CD14-positive monocyte (primary cell): ENCODE results near the gene ZNF630. TPM values are rescaled to one million over a fixed set of nuclear protein-coding genes. Genes with fewer than 3 reads are reported as not detected.
"Not testable (repeated sequence)": the region's sequence is repeated elsewhere in the genome, so short reads cannot be mapped to it uniquely, and the experiment has no call there.

Source experiments
- DNase-seq, 3 donors: peaks; one replicate each; pipeline ENCODE4 v3.0.0-alpha.2; 2011 to 2022
- H2AFZ ChIP-seq: 2 replicates; pipeline ENCODE4 v1.6.0; 2012; ENCODE audit warnings: mild to moderate bottlenecking, low read depth, low read length, inconsistent platforms; ENCODE audit not compliant: insufficient read depth, poor library complexity, severe bottlenecking
- H3K27ac ChIP-seq, 2 donors: 1 replicate in 1 of 2; 2 replicates in 1 of 2; pipeline ENCODE4 v1.5.1; 2012 to 2013; ENCODE audit warnings: low read length in 2 of 2, control low read depth in 1 of 2, inconsistent platforms in 1 of 2, low read depth in 1 of 2, mild to moderate bottlenecking in 1 of 2
- H3K27me3 ChIP-seq, 2 donors: one replicate each; pipeline versions ENCODE4 v1.6.0 to v1.6.1; 2011 to 2013; ENCODE audit warnings: low read length in 2 of 2; ENCODE audit not compliant: control insufficient read depth in 2 of 2, insufficient read depth in 2 of 2
- H3K36me3 ChIP-seq, 2 donors: replicated peaks in 1 of 2; 1 replicate in 1 of 2; 2 replicates in 1 of 2; pipeline versions ENCODE4 v1.5.1 to v1.6.1; 2012 to 2013; ENCODE audit warnings: low read length in 2 of 2, control low read depth in 1 of 2, inconsistent platforms in 1 of 2, mild to moderate bottlenecking in 1 of 2; ENCODE audit not compliant: insufficient read depth in 2 of 2, control insufficient read depth in 1 of 2
- H3K4me1 ChIP-seq, 2 donors: 1 replicate in 1 of 2; 2 replicates in 1 of 2; pipeline versions ENCODE4 v1.5.1 to v1.6.1; 2012 to 2013; ENCODE audit warnings: low read length in 2 of 2, control low read depth in 1 of 2, inconsistent platforms in 1 of 2, mild to moderate bottlenecking in 1 of 2, moderate library complexity in 1 of 2; ENCODE audit not compliant: insufficient read depth in 2 of 2, control insufficient read depth in 1 of 2
- H3K4me2 ChIP-seq: replicated peaks from 2 replicates; pipeline ENCODE3; 2012; ENCODE audit warnings: low read length, moderate library complexity, mild to moderate bottlenecking; ENCODE audit not compliant: poor library complexity, severe bottlenecking; ENCODE audit errors: extremely low read depth
- H3K4me3 ChIP-seq, 3 experiments: fragments of 200-600 bp in 1 of 3; sonication (generic) in 1 of 3; replicated peaks in 1 of 3; 1 replicate in 2 of 3; 2 replicates in 1 of 3; pipeline ENCODE4 v1.5.1; 2011 to 2013; ENCODE audit warnings: low read length in 3 of 3, mild to moderate bottlenecking in 3 of 3, control low read depth in 2 of 3, low read depth in 2 of 3, inconsistent platforms in 1 of 3, moderate library complexity in 1 of 3
- H3K79me2 ChIP-seq: 2 replicates; pipeline ENCODE4 v1.6.0; 2012; ENCODE audit warnings: mild to moderate bottlenecking, control low read depth, inconsistent platforms, low read length, moderate library complexity; ENCODE audit not compliant: insufficient read depth
- H3K9ac ChIP-seq: 2 replicates; pipeline ENCODE4 v1.6.0; 2017; ENCODE audit warnings: low read length, mild to moderate bottlenecking; ENCODE audit not compliant: insufficient read depth, poor library complexity, severe bottlenecking
- H3K9me3 ChIP-seq, 2 donors: replicated peaks in 1 of 2; 1 replicate in 1 of 2; 2 replicates in 1 of 2; pipeline versions ENCODE4 v1.5.1 to v1.6.1; 2012 to 2013; ENCODE audit warnings: low read length in 2 of 2, control low read depth in 1 of 2; ENCODE audit not compliant: control insufficient read depth in 1 of 2, insufficient read depth in 1 of 2
- H4K20me1 ChIP-seq: 2 replicates; pipeline ENCODE4 v1.6.0; 2012; ENCODE audit warnings: mild to moderate bottlenecking, low read length, control low read depth, moderate library complexity; ENCODE audit not compliant: insufficient read depth
- H3K27ac Mint-ChIP-seq, 7 donors: one replicate each; pipeline ENCODE4 v1.8.0; 2020; ENCODE audit warnings: mild to moderate bottlenecking in 7 of 7, mixed read lengths in 7 of 7, moderate library complexity in 6 of 7, inconsistent platforms in 2 of 7
- H3K27me3 Mint-ChIP-seq, 3 donors: one replicate each; pipeline ENCODE4 v1.8.0; 2021 to 2022; ENCODE audit warnings: low read depth in 3 of 3, mild to moderate bottlenecking in 3 of 3, mixed read lengths in 3 of 3, moderate library complexity in 3 of 3, inconsistent platforms in 1 of 3
- H3K36me3 Mint-ChIP-seq, 2 donors: one replicate each; pipeline ENCODE4 v1.8.0; 2020; ENCODE audit warnings: mixed read lengths in 2 of 2, inconsistent platforms in 1 of 2, mild to moderate bottlenecking in 1 of 2
- H3K4me1 Mint-ChIP-seq: one replicate; pipeline ENCODE4 v1.8.0; 2020; ENCODE audit warnings: mild to moderate bottlenecking, mixed read lengths
- H3K4me3 Mint-ChIP-seq, 2 donors: one replicate each; pipeline ENCODE4 v1.8.0; 2020; ENCODE audit warnings: mild to moderate bottlenecking in 2 of 2, mixed read lengths in 2 of 2, moderate library complexity in 1 of 2
- H3K9me3 Mint-ChIP-seq, 7 donors: one replicate each; pipeline ENCODE4 v1.8.0; 2020 to 2022; ENCODE audit warnings: mixed read lengths in 7 of 7, mild to moderate bottlenecking in 6 of 7, moderate library complexity in 6 of 7, inconsistent platforms in 2 of 7
- CTCF ChIP-seq: fragments of 200-600 bp; IDR thresholded peaks from one replicate; pipeline ENCODE4 v1.8.0; 2022; ENCODE audit warnings: antibody characterized with exemption, mild to moderate bottlenecking
- WGBS: methylation state at CpG from one replicate; pipeline ENCODE4 v1.1.5; 2013; ENCODE audit warnings: missing lambda C conversion rate; ENCODE audit not compliant: insufficient coverage; 5-methylcytosine and 5-hydroxymethylcytosine counted together
- intact Hi-C, 2 donors: fragments of 100-400 bp; cut with micrococcal nuclease; formaldehyde crosslinking; loops; one replicate each; pipeline versions ENCODE4 v1.15.0 to v1.15.1; 2023
- polyA plus RNA-seq, 3 donors: library from polyadenylated mRNA; depleted of rRNA in 1 of 3; unstranded in 2 of 3; stranded (reverse) in 1 of 3; fragments of 300-500 nt in 2 of 3; fragments of >200 nt in 1 of 3; fragmentation: Illumina TruSeq in 2 of 3; gene quantifications; 1 replicate in 2 of 3; 2 replicates in 1 of 3; pipeline ENCODE4 v1.2.3, GENCODE V29; 2012 to 2021

Gene ZNF630
- polyA plus RNA-seq, 3 donors = 0.56 to 1.7 (median 0.87) TPM

GRCh38 chrX:48030237-48030636 lies 41.2 kb downstream of the ZNF630 start:
- 91% methylated on average over 4 of the region's 10 CpGs for WGBS
- Histone ChIP-seq H3K27me3 (no peaks in the 10 kb centered on the region), H3K27ac (no peak overlapping the region), H3K79me2 (no peaks in the 10 kb centered on the region), H3K4me3 (no peak overlapping the region), H4K20me1 (no peaks in the 10 kb centered on the region), H3K4me2 (no peak overlapping the region), H3K9ac (no peak overlapping the region), H3K4me1 (peaks cover 6 to 7% of the 10 kb centered on the region in 2 donors), H3K36me3 (no peaks in the 10 kb centered on the region), H2AFZ (no peak overlapping the region), H3K9me3 (no peaks in the 10 kb centered on the region)
- Mint-ChIP-seq H3K4me3 (no peak overlapping the region), H3K9me3 (peaks cover 0 to 5% (median 0%) of the 10 kb centered on the region in 7 donors), H3K4me1 (peaks cover 9% of the 10 kb centered on the region), H3K36me3 (no peaks in the 10 kb centered on the region), H3K27me3 (peaks cover 0 to 5% (median 2%) of the 10 kb centered on the region in 3 donors), H3K27ac (no peak overlapping the region)
- no peak for TF ChIP-seq CTCF
- intact Hi-C loops = no loop called here
- DNase-seq = no peak

- no peak overlapping the region for H3K4me2 ChIP-seq
- intact Hi-C loops = loop anchor here in 1 of 2 donors (5.0 kb wide), 2 partner anchors 176 to 196 kb away; no protein-coding TSS in a partner anchor
- H3K9me3 Mint-ChIP-seq = peaks cover 0 to 5% (median 0%) of the 10 kb centered on the region in 7 donors
- H3K4me1 ChIP-seq = peaks cover 6 to 7% of the 10 kb centered on the region in 2 donors
- H3K4me1 Mint-ChIP-seq = peaks cover 9% of the 10 kb centered on the region
- H3K27ac ChIP-seq = no peak overlapping the region
- H3K79me2 ChIP-seq = no peaks in the 10 kb centered on the region
- no peak overlapping the region for H3K27ac Mint-ChIP-seq
- no peaks in the 10 kb centered on the region for H3K36me3 ChIP-seq
- H3K36me3 Mint-ChIP-seq = no peaks in the 10 kb centered on the region
- H4K20me1 ChIP-seq = no peaks in the 10 kb centered on the region
- H3K4me3 Mint-ChIP-seq = no peak overlapping the region
- H3K27me3 Mint-ChIP-seq = peaks cover 0 to 5% (median 0%) of the 10 kb centered on the region in 3 donors
- no peak overlapping the region for H3K4me3 ChIP-seq
- H3K9ac ChIP-seq = no peak overlapping the region
- 100% methylated on average over 6 of the region's 8 CpGs for WGBS
- TF ChIP-seq CTCF = no peak
- DNase-seq = no peak
- no peaks in the 10 kb centered on the region for H3K27me3 ChIP-seq
- no peaks in the 10 kb centered on the region for H3K9me3 ChIP-seq
- H2AFZ ChIP-seq = no peak overlapping the region
Observed at GRCh38 chrX:48028091-48028490, 43.3 kb downstream of the ZNF630 start.

- not testable (repeated sequence) for H3K4me3 ChIP-seq, DNase-seq, H3K36me3 ChIP-seq, H3K4me3 Mint-ChIP-seq, H3K27me3 ChIP-seq, H3K27ac ChIP-seq, H3K36me3 Mint-ChIP-seq, H3K9me3 ChIP-seq, H2AFZ ChIP-seq, H3K27ac Mint-ChIP-seq, H3K9ac ChIP-seq, H3K4me2 ChIP-seq, H4K20me1 ChIP-seq, H3K27me3 Mint-ChIP-seq, H3K9me3 Mint-ChIP-seq, H3K79me2 ChIP-seq
- peaks cover 10 to 11% of the 10 kb centered on the region in 2 donors for H3K4me1 ChIP-seq
- WGBS = no CpG with 5 or more reads among the region's 4 CpGs
- intact Hi-C loops = loop anchor here in 1 of 2 donors (5.0 kb wide), 2 partner anchors 175 to 195 kb away; no protein-coding TSS in a partner anchor
- peaks cover 14% of the 10 kb centered on the region for H3K4me1 Mint-ChIP-seq
Observed at GRCh38 chrX:48027545-48027944, 43.9 kb downstream of the ZNF630 start.
